ENCODE results near the gene ZNF83.
"Not testable (repeated sequence)": the region's sequence is repeated elsewhere in the genome, so short reads cannot be mapped to it uniquely, and the experiment has no call there.

The ZNF83 gene

GRCh38 chr19:52637718-52638585, at the start of gene ZNF83:
Gene ZNF83 (minus strand): TSS chr19:52638355.
- peak; percentile 98 for DNase-seq

DNA sequence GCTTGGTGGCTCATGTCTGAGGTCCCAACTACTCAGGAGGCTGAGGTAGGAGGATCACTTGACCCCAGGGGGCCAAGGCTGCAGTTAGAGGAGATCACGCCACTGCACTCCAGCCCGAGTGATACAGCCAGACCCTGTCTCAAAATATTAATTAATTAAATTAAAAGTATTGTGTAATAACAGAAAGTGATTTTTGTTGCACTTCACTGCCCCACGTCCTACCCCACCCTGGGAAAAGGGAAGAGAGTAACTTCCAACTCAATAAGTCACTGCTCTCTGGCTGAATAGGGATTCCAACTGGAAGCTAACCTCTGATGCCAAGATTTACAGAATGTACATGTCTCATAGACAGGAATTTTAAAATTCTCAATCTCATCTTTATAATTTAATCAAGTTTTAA, 49.5 kb upstream of the ZNF83 start:
- DNase-seq = no peak

- no peak for DNase-seq
Measured at GRCh38 chr19:52685811-52686210, 47.7 kb upstream of the ZNF83 start.

DNA sequence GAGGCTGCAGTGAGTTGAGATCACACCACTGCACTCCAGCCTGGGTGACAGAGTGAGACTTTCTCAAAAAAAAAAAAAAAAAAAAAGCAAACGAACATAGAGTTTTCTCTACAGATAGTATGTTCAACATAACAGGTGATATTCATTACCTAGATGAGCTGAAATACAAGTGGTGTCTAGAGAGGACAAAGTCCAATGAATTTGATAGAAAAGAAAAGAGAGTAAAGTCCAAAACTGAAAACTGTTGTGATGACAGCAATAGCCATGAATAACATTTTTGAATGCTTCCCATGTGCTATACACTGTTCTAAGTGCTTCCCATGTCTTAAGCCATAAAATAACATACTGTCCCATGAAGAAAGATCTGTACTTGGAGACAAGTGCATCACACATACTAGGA, 43.1 kb upstream of the ZNF83 start:
- DNase-seq = not testable (repeated sequence)

GRCh38 chr19:52679598-52679997, 41.4 kb upstream of the ZNF83 start:
- no peak for DNase-seq

GRCh38 chr19:52675239-52675638, 37.1 kb upstream of the ZNF83 start:
- not testable (repeated sequence) for DNase-seq

DNA sequence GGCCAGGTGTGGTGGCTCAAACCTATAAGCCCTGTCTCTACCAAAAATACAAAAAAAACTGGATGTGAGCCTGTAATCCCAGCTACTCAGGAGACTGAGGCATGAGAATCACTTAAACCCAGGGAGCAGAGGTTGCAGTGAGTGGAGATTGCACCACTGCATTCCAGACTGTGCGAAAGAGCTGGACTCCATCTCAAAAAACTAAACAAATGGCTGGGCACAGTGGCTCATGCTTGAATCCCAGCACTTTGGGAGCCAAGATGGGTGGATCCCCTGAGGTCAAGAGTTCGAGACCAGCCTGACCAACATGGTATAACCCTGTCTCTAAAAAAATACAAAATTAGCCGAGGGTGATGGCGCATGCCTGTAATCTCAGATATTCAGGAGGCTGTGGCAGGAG, 34.9 kb upstream of the ZNF83 start:
- DNase-seq = no peak

DNA sequence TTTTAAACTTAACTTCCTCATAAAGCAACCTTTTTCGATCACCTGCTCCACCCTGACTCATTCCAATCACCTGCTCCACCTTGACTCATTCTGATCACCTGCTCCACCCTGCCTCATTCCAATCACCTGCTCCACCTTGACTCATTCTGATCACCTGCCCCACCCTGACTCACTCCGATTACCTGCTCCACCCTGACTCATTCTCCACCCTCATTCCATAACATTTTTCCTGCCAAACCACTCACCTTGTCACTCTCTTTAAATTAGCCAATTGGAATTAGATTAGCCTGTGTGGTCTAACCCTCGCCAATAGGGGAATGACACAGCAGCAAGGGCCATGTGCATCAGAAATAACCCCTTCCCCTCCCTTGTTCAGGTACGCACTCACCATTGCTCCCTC, 31.9 kb upstream of the ZNF83 start:
- no peak for DNase-seq

DNA sequence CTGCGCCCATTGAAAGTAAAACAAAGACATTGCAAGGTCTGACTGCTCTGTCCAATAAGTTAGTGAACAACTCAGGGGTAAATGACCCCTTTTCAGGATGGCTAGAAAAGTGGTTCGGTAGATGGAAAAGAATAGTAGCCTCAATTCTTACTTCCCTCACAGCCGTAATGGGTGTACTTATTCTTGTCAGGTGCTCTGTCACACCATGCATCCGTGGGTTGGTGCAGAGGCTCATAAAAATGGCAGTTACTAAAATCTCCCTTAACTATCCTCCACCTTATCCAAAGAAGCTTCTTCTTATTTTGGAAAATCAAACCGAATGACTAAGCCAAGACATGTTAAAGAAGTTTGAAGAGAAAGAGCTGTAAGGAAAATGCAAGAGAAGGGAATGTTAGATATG, 31.4 kb upstream of the ZNF83 start:
- no peak for DNase-seq

GRCh38 chr19:52667972-52668371, 29.8 kb upstream of the ZNF83 start:
- DNase-seq = no peak

- no peak for DNase-seq
Measured at GRCh38 chr19:52666506-52666905, 28.4 kb upstream of the ZNF83 start.

DNA sequence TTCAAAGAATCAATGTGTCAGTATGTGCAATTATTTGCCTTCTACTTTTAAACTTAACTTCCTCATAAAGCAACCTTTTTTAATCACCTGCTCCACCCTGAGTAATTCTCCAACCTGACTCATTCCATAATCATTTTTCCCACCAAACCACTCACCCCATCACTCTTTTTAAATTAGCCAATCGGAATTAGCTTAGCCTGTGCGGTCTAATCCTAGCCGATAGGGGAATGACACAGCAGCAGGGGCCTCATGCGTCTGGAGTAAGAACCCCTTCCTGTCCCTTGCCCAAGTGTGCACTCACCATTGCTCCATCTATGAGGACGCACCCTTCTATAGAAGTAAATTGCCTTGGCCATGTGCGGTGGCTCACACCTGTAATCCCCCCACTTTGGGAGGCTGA, 27.4 kb upstream of the ZNF83 start:
- DNase-seq = no peak

DNA sequence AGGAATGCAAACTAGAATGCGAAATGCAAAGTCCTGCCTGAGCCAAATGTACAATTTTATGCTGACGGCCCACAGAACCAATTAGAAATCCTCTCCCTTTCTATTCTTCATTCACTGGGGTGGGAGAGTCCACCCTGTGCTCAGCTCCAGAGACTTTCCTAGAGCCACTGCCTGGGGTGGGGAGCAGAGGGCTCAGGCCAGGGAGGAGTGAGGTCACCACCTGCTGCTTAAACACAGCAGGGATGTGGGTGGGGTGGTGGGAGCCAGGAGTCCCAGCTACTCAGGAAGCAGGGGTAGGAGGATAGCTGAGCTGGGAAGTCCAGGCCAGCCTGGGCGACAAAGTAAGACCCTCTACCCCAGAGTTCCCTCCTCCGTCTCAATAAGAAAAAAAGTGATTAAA, 26.9 kb upstream of the ZNF83 start:
- DNase-seq = no peak

DNA sequence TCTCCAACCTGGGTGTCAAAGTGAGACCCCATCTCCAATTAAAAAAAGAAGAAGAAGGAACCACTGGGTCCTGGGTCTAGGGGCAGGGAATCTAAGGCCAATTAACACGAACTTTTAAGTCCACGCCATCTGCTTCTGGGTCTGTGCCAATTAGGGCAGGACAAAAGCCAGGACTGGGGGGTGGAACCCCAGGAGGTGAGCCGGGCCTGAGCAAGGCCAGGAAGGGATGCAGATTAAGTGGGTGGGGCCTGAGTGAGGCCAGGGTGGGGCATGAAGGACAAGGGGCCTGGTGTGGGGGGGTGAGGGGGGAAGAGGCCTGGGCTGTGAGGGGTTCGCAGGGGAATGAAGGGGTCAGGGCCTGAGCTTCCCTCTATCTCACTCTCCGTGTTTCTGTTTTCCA, 26.3 kb upstream of the ZNF83 start:
- DNase-seq = no peak

GRCh38 chr19:52662631-52663030, 24.5 kb upstream of the ZNF83 start:
- no peak for DNase-seq

GRCh38 chr19:52660981-52661380, 22.8 kb upstream of the ZNF83 start:
- DNase-seq = no peak

- DNase-seq = no peak
Measured at GRCh38 chr19:52659013-52659412, 20.9 kb upstream of the ZNF83 start.

GRCh38 chr19:52658595-52658994, 20.4 kb upstream of the ZNF83 start:
- no peak for DNase-seq

GRCh38 chr19:52653161-52653560, 15.0 kb upstream of the ZNF83 start:
- no peak for DNase-seq

DNA sequence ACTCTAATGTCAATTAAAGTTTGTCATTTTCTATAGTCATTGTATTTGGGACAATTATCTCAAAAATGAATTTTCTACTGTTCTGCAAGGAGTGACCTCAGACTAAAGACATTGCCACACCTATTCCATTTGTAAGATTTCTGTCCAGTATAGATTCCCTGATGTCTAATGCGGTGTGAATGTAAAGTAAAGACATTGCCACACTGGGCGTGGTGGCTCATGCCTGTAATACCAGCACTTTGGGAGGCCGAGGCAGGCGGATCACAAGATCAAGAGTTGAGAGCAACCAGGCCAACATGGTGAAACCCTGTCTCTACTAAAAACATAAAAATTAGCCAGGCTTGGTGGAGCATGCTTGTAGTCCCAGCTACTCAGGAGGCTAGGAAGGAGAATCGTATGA, 13.8 kb upstream of the ZNF83 start:
- no peak for DNase-seq

DNA sequence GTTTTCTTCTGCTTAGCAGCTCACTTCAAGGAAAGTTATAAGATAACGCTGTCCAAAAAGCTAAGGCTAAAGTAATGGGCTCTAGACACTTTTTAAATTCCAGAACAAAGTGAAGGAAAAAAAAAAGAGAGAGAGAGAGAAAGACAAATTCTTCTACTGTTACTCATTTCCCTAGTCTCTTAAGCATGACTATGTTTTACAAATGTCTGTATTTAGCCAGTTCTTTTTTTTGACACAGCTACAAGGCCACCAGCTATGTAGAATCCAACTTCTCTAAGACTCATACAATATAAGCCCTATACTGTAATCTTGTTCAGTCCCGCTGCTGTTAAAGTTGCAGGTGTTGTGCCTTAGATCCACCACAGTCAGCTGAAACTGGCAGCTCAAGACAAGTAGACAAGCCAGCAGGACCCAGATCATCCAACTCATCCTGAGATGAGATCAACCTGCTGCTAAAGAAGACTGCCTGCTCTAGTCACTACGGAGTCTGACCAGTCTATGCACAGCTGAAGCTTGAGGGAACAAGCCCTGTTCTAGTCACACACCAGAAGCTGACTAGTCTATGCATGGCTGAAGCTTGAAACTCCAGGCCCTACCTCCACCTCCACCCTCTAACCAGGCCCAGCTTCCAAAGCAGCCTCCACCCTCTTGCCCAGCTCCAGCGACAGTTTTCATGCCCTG, 10.3 kb upstream of the ZNF83 start:
- no peak for DNase-seq

DNA sequence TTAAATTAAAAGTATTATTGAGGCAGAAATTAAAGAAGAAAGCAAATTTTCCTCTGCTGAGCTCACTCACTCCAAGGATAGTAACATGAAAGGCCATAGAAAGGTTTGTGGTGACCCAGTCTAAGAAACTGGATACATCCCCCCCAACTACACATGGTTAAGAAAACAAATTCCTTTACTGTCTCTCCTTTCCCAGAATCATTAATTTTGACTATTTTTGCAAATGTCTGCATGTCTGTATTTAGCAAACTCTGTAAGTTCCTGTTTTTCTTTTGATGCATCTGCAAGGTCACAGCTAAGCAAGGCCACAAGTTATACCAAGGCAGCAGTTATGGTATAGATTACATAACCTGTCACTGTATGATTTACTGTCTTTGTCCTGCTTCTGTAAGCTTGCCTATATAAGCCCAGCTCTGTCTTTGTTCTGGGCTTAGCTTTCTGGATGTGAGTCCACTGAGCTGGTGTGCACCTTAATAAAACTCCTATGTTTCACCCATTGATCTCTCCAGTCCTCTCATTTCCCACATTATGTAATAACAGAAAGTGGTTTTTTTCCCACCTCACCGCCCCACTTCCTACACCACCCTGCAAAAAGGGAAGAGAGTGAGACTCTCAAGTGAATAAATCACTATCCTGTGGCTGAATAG, 8.5 kb upstream of the ZNF83 start:
- DNase-seq = no peak

DNA sequence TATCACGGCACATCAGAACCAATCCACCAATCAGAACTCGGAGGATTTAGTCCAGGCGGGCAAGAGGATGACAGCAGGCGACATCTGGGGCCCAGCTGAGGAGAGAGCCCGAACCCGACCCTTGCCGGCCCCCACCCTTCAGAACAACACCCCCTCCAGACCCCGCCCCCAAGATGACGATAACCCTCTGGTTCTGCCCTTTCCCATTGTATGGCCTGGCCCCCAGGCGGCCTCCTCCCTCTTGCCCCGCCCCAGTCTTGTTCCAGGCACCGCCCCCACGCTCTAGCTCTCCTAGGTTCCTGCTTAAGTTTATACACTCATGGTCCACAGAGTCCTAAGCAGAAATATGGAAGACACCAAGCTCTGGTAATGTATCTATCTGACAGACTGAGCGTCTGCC, 2.8 kb upstream of the ZNF83 start:
- no peak for DNase-seq

DNA sequence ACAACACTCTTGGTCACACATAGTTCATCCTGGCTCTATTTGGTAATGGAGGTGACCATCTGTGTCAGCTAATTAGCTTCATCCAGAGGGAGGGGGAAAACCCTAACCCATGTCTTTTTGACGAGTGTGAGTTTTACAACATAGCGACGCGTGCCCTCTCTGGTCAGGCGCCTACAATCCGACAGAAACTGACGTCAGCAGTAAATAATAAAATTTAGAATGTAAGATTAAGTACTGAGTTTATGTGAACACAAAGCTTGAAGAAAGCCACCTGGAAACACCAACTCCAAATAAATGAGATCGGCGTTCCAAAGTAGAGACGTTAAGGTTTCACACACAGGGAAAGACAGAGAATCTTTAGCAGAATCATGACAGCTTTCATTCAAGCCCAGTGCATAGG, 1.8 kb upstream of the ZNF83 start:
- no peak for DNase-seq

Measured in CD4-positive, alpha-beta T cell treated with Interleukin-10 for 1 hour (primary cell).